Smooth muscle cell (in vitro differentiated cells): Measurements from ENCODE around the gene MYO10. TPM values are rescaled to one million over a fixed set of nuclear protein-coding genes. Genes with fewer than 3 reads are reported as not detected.

Experiments used
- DNase-seq: peaks from one replicate; lab custom pipeline; 2025; ENCODE audit not compliant: unreplicated experiment; lab: John Stamatoyannopoulos, UW
- H2AFZ ChIP-seq: fragments of 200-600 bp; sonication (generic); 2 replicates; pipeline ENCODE4 v1.6.0; 2016; ENCODE audit warnings: antibody characterized with exemption, low read depth, mild to moderate bottlenecking
- H3F3A ChIP-seq: fragments of 200-600 bp; sonication (generic); 2 replicates; pipeline ENCODE4 v1.6.0; 2017; ENCODE audit warnings: antibody characterized with exemption, low read depth
- H3K27ac ChIP-seq: fragments of 200-600 bp; sonication (generic); 2 replicates; pipeline ENCODE4 v1.5.1; 2016; ENCODE audit warnings: low read depth, mild to moderate bottlenecking
- H3K27me3 ChIP-seq: fragments of 200-600 bp; sonication (generic); 2 replicates; pipeline ENCODE4 v1.6.1; 2016; ENCODE audit warnings: low read depth, mild to moderate bottlenecking
- H3K36me3 ChIP-seq: fragments of 200-600 bp; sonication (generic); 2 replicates; pipeline ENCODE4 v1.5.1; 2016; ENCODE audit warnings: low read depth
- H3K4me1 ChIP-seq: fragments of 200-600 bp; sonication (generic); 2 replicates; pipeline ENCODE4 v1.5.1; 2016; ENCODE audit warnings: low read depth
- H3K4me2 ChIP-seq: fragments of 200-600 bp; sonication (generic); 2 replicates; pipeline ENCODE4 v1.6.0; 2016; ENCODE audit warnings: mild to moderate bottlenecking
- H3K4me3 ChIP-seq: fragments of 200-600 bp; sonication (generic); 2 replicates; pipeline ENCODE4 v1.5.1; 2016; ENCODE audit warnings: mild to moderate bottlenecking
- H3K79me2 ChIP-seq: fragments of 200-600 bp; sonication (generic); 2 replicates; pipeline ENCODE4 v1.6.0; 2016; ENCODE audit warnings: low read depth, mild to moderate bottlenecking
- H3K9ac ChIP-seq: fragments of 200-600 bp; sonication (generic); 2 replicates; pipeline ENCODE4 v1.6.0; 2016; ENCODE audit warnings: low read depth
- H3K9me3 ChIP-seq: fragments of 200-600 bp; sonication (generic); replicated peaks from 2 replicates; pipeline ENCODE4 v1.5.1; 2016; ENCODE audit warnings: low read depth
- H4K20me1 ChIP-seq: fragments of 200-600 bp; sonication (generic); 2 replicates; pipeline ENCODE4 v1.6.0; 2016; ENCODE audit warnings: low read depth
- CTCF ChIP-seq: fragments of 200-600 bp; sonication (generic); IDR thresholded peaks from 2 replicates; pipeline ENCODE4 v1.5.1; 2017; ENCODE audit warnings: borderline replicate concordance, mild to moderate bottlenecking, antibody characterized with exemption; ENCODE audit not compliant: insufficient read depth, poor library complexity, severe bottlenecking
- WGBS: methylation state at CpG from one replicate; pipeline ENCODE4 v1.1.7; 2016; ENCODE audit warnings: low lambda C conversion rate; 5-methylcytosine and 5-hydroxymethylcytosine counted together
- polyA plus RNA-seq: library from polyadenylated mRNA; unstranded; fragments of >200 nt; fragmentation: Nextera tagmentation; extraction: Ambion mirVana; gene quantifications from 2 replicates; pipeline ENCODE4 v1.2.1, GENCODE V29; 2016
- total RNA-seq: library from RNA; depleted of rRNA; stranded (reverse); fragments of >200 nt; gene quantifications from 2 replicates; pipeline ENCODE4 v1.2.3, GENCODE V29; 2014

Gene MYO10
- total and polyA plus RNA-seq, 2 experiments from 2014 or later = 76.4 to 96.8 TPM

GRCh38 chr5:16806711-16807546 lies 129.2 kb downstream of the MYO10 start:
- Histone ChIP-seq H3F3A (peaks cover 5% of the 10 kb centered on the region), H3K9me3 (no peaks in the 10 kb centered on the region), H3K27ac (no peak overlapping the region), H3K4me1 (peaks cover 11% of the 10 kb centered on the region), H4K20me1 (peaks cover 100% of the 10 kb centered on the region), H3K36me3 (no peaks in the 10 kb centered on the region), H3K4me2 (no peak overlapping the region), H3K79me2 (peaks cover 88% of the 10 kb centered on the region), H3K4me3 (no peak overlapping the region), H3K27me3 (no peaks in the 10 kb centered on the region), H2AFZ (no peak overlapping the region), H3K9ac (no peak overlapping the region)
- WGBS = 93% methylated on average over 12 of the region's 12 CpGs
- TF ChIP-seq CTCF = no peak
- no peak for DNase-seq

GRCh38 chr5:16805486-16805885 lies 130.6 kb downstream of the MYO10 start:
- no peak for DNase-seq
- Histone ChIP-seq H3K27ac (no peak overlapping the region), H4K20me1 (peaks cover 100% of the 10 kb centered on the region), H2AFZ (no peak overlapping the region), H3F3A (peaks cover 5% of the 10 kb centered on the region), H3K4me3 (no peak overlapping the region), H3K4me1 (peaks cover 11% of the 10 kb centered on the region), H3K9me3 (no peaks in the 10 kb centered on the region), H3K27me3 (no peaks in the 10 kb centered on the region), H3K36me3 (no peaks in the 10 kb centered on the region), H3K4me2 (no peak overlapping the region), H3K9ac (no peak overlapping the region), H3K79me2 (peaks cover 88% of the 10 kb centered on the region)
- WGBS = 97% methylated on average over 7 of the region's 7 CpGs
- TF ChIP-seq CTCF = no peak

GRCh38 chr5:16803831-16804230 lies 132.3 kb downstream of the MYO10 start:
- Histone ChIP-seq H3K79me2 (peaks cover 98% of the 10 kb centered on the region), H3K27ac (no peak overlapping the region), H3K36me3 (no peaks in the 10 kb centered on the region), H4K20me1 (peaks cover 100% of the 10 kb centered on the region), H3K27me3 (no peaks in the 10 kb centered on the region), H2AFZ (no peak overlapping the region), H3K4me2 (no peak overlapping the region), H3K4me1 (no peaks in the 10 kb centered on the region), H3F3A (no peaks in the 10 kb centered on the region), H3K9me3 (no peaks in the 10 kb centered on the region), H3K4me3 (no peak overlapping the region), H3K9ac (no peak overlapping the region)
- no peak for DNase-seq
- 78% methylated on average over 9 of the region's 9 CpGs for WGBS
- TF ChIP-seq CTCF = no peak

GRCh38 chr5:16800477-16800876 lies 135.6 kb downstream of the MYO10 start:
- no peak for DNase-seq
- Histone ChIP-seq H3K4me1 (peaks cover 11% of the 10 kb centered on the region), H3K27me3 (no peaks in the 10 kb centered on the region), H2AFZ (no peak overlapping the region), H3K4me2 (peak overlapping the region; percentile 25), H4K20me1 (peaks cover 100% of the 10 kb centered on the region), H3F3A (peaks cover 6% of the 10 kb centered on the region), H3K9me3 (no peaks in the 10 kb centered on the region), H3K79me2 (peaks cover 83% of the 10 kb centered on the region), H3K27ac (no peak overlapping the region), H3K9ac (no peak overlapping the region), H3K36me3 (no peaks in the 10 kb centered on the region), H3K4me3 (no peak overlapping the region)
- WGBS = 92% methylated on average over 10 of the region's 10 CpGs
- TF ChIP-seq CTCF = no peak
